GM12878 (cell line): ENCODE data around the gene ICAM4. TPM values are rescaled to one million over a fixed set of nuclear protein-coding genes. Genes with fewer than 3 reads are reported as not detected.

Experiments
- BACH1 ChIP-seq: fragments of 450-650 bp; IDR thresholded peaks from 2 replicates; pipeline ENCODE4 v1.6.1; 2017; ENCODE audit warnings: mild to moderate bottlenecking, borderline replicate concordance
- BHLHE40 ChIP-seq, 2 experiments: fragments of 450-650 bp in 1 of 2; IDR thresholded peaks; 2 replicates each; pipeline ENCODE4 v1.6.1; 2011 to 2017; ENCODE audit warnings: low read depth in 2 of 2, borderline replicate concordance in 1 of 2, improper control_type of control experiment in 1 of 2, low read length in 1 of 2, mild to moderate bottlenecking in 1 of 2
- BRCA1 ChIP-seq: IDR thresholded peaks from 2 replicates; pipeline ENCODE4 v1.6.1; 2011; ENCODE audit warnings: low read depth, low read length, improper control_type of control experiment
- CEBPZ ChIP-seq: fragments of 150-350 bp; IDR thresholded peaks from 2 replicates; pipeline ENCODE4 v1.6.1; 2016; ENCODE audit warnings: low read depth, low read length
- DPF2 ChIP-seq: fragments of 450-650 bp; IDR thresholded peaks from 2 replicates; pipeline ENCODE4 v1.6.1; 2017; ENCODE audit warnings: mild to moderate bottlenecking
- E2F4 ChIP-seq: IDR thresholded peaks from 2 replicates; pipeline ENCODE4 v1.6.1; 2012; ENCODE audit warnings: low read depth, low read length, improper control_type of control experiment
- ESRRA ChIP-seq: IDR thresholded peaks from 2 replicates; pipeline ENCODE4 v1.6.1; 2012; ENCODE audit warnings: mild to moderate bottlenecking, low read length, improper control_type of control experiment
- FOXM1 ChIP-seq: IDR thresholded peaks from 2 replicates; pipeline ENCODE4 v1.6.1; 2012; ENCODE audit warnings: low read depth, mild to moderate bottlenecking, inconsistent platforms, low read length, moderate library complexity
- HDAC2 ChIP-seq: fragments of 200-600 bp; sonication (generic); IDR thresholded peaks from 2 replicates; pipeline ENCODE4 v1.6.1; 2017
- HSF1 ChIP-seq: fragments of 150-350 bp; IDR thresholded peaks from 2 replicates; pipeline ENCODE4 v1.6.1; 2014; ENCODE audit warnings: mild to moderate bottlenecking, low read depth, low read length
- IRF5 ChIP-seq: fragments of 450-650 bp; IDR thresholded peaks from 2 replicates; pipeline ENCODE4 v1.6.1; 2017; ENCODE audit warnings: borderline replicate concordance
- KLF5 ChIP-seq: fragments of 450-650 bp; IDR thresholded peaks from 2 replicates; pipeline ENCODE4 v1.6.1; 2014; ENCODE audit warnings: mild to moderate bottlenecking; ENCODE audit not compliant: partially characterized antibody
- MTA2 ChIP-seq: fragments of 450-650 bp; IDR thresholded peaks from 2 replicates; pipeline ENCODE4 v1.6.1; 2016; ENCODE audit warnings: low read depth, mild to moderate bottlenecking, moderate library complexity
- NFYB ChIP-seq: IDR thresholded peaks from 2 replicates; pipeline ENCODE4 v1.6.1; 2011; ENCODE audit warnings: low read depth, mild to moderate bottlenecking, low read length, improper control_type of control experiment, moderate library complexity; ENCODE audit not compliant: insufficient read depth
- NR2F1 ChIP-seq: fragments of 450-650 bp; conservative IDR thresholded peaks from 2 replicates; pipeline ENCODE4 v1.6.1; 2017; ENCODE audit warnings: mild to moderate bottlenecking
- PKNOX1 ChIP-seq: fragments of 450-650 bp; IDR thresholded peaks from 2 replicates; pipeline ENCODE4 v1.6.1; 2016; ENCODE audit warnings: mild to moderate bottlenecking
- POU2F2 ChIP-seq: IDR thresholded peaks from 3 replicates; pipeline ENCODE4 v1.6.1; 2011; ENCODE audit warnings: low read depth, mild to moderate bottlenecking, low read length, borderline replicate concordance
- SREBF2 ChIP-seq: IDR thresholded peaks from 2 replicates; pipeline ENCODE4 v1.6.1; 2012; ENCODE audit warnings: mild to moderate bottlenecking, low read length
- SUPT20H ChIP-seq: IDR thresholded peaks from 2 replicates; pipeline ENCODE4 v1.6.1; 2011; ENCODE audit warnings: low read depth, mild to moderate bottlenecking, low read length, moderate library complexity, borderline replicate concordance; ENCODE audit not compliant: control insufficient read depth
- TAF1 ChIP-seq: IDR thresholded peaks from 2 replicates; pipeline ENCODE4 v1.6.1; 2011; ENCODE audit warnings: mild to moderate bottlenecking, low read depth, low read length, borderline replicate concordance
- TCF12 ChIP-seq: IDR thresholded peaks from 2 replicates; pipeline ENCODE4 v1.6.1; 2011; ENCODE audit warnings: low read depth, mild to moderate bottlenecking, low read length
- TCF3 ChIP-seq: IDR thresholded peaks from 2 replicates; pipeline ENCODE4 v1.6.1; 2012; ENCODE audit warnings: low read depth, mild to moderate bottlenecking, low read length, borderline replicate concordance; ENCODE audit not compliant: insufficient read depth
- WRNIP1 ChIP-seq: IDR thresholded peaks from 2 replicates; pipeline ENCODE4 v1.6.1; 2011; ENCODE audit warnings: low read depth, low read length, improper control_type of control experiment, borderline replicate concordance
- polyA plus RNA-seq, 11 experiments: library from polyadenylated mRNA; depleted of rRNA in 4 of 11; unstranded in 6 of 11; stranded (reverse) in 5 of 11; fragments of >200 nt; fragmentation: Nextera tagmentation in 4 of 11; fragmentation: Illumina TruSeq in 1 of 11; extraction: Ambion mirVana in 4 of 11; extraction: Trizol in 1 of 11; gene quantifications; 1 replicate in 1 of 11; 2 replicates in 10 of 11; pipeline versions ENCODE4 v1.2.1 to v1.2.3, GENCODE V29; 2011 to 2016; ENCODE audit warnings: inconsistent platforms in 2 of 11, missing spikeins in 2 of 11, low read depth in 1 of 11
- total RNA-seq, 4 experiments: library from RNA; depleted of rRNA in 3 of 4; stranded (reverse); fragments of >200 nt in 3 of 4; fragmentation: Illumina TruSeq in 1 of 4; extraction: Trizol in 1 of 4; gene quantifications; 2 replicates each; pipeline versions ENCODE4 v1.2.1 to v1.2.3, GENCODE V29; 2013 to 2021

Gene ICAM4
- total and polyA plus RNA-seq, 10 of the 15 experiments (the other 5 are each of a cell fraction or from before 2014, with no cell fraction given) = 0.31 to 5.1 (median 1.7) TPM

GRCh38 chr19:10289167-10289835 lies 2.5 kb downstream of the ICAM4 start (continued):
- TF ChIP-seq CEBPZ = no peak
- TF ChIP-seq HDAC2 = no peak
- no peak for TF ChIP-seq WRNIP1
- TF ChIP-seq NFYB = no peak
- TF ChIP-seq DPF2 = 0 out of 2 replicates have a peak, but pooled peaks have one; percentile 18
- peak; percentile 77 for TF ChIP-seq NR2F1
- no peak for TF ChIP-seq ESRRA
- no peak for TF ChIP-seq PKNOX1
- TF ChIP-seq TCF3 = no peak
- no peak for TF ChIP-seq MTA2
- no peak for TF ChIP-seq TAF1
- no peak for TF ChIP-seq BACH1
- TF ChIP-seq HSF1 = no peak
- no peak for TF ChIP-seq SUPT20H
- TF ChIP-seq TCF12 = no peak
- no peak for TF ChIP-seq E2F4
- TF ChIP-seq KLF5 = peak; percentile 18
- TF ChIP-seq SREBF2 = no peak
- no peak for TF ChIP-seq FOXM1
- no peak for TF ChIP-seq IRF5
- no peak for TF ChIP-seq POU2F2
- TF ChIP-seq BRCA1 = no peak
- peak; percentile 95 to 99 for TF ChIP-seq BHLHE40 (IDR thresholded peaks at IDR 0.05; ENCODE audit: borderline replicate concordance in 1 of 2, low read depth in 2 of 2, low read length in 1 of 2)
